A673 (cell line): ENCODE results near the gene ASPDH.

Experiments
- EZH2 ChIP-seq: fragments of 200-600 bp; sonication (generic); IDR thresholded peaks from 2 replicates; pipeline ENCODE4 v1.6.1; 2017; ENCODE audit warnings: borderline replicate concordance, low read depth, mild to moderate bottlenecking, mixed read lengths, antibody characterized with exemption, low read length; ENCODE audit not compliant: poor library complexity, severe bottlenecking
- TF ChIP-seq, protein P1 (sequence below): fragments of 300-800, 200-600 bp; sonication (generic); conservative IDR thresholded peaks from 2 replicates; pipeline ENCODE4 v1.5.1; 2017; ENCODE audit warnings: low read depth, mild to moderate bottlenecking, antibody characterized with exemption, low read length, moderate library complexity, mixed read lengths

- TF ChIP-seq EZH2: no peak
- TF ChIP-seq, protein P1, sequence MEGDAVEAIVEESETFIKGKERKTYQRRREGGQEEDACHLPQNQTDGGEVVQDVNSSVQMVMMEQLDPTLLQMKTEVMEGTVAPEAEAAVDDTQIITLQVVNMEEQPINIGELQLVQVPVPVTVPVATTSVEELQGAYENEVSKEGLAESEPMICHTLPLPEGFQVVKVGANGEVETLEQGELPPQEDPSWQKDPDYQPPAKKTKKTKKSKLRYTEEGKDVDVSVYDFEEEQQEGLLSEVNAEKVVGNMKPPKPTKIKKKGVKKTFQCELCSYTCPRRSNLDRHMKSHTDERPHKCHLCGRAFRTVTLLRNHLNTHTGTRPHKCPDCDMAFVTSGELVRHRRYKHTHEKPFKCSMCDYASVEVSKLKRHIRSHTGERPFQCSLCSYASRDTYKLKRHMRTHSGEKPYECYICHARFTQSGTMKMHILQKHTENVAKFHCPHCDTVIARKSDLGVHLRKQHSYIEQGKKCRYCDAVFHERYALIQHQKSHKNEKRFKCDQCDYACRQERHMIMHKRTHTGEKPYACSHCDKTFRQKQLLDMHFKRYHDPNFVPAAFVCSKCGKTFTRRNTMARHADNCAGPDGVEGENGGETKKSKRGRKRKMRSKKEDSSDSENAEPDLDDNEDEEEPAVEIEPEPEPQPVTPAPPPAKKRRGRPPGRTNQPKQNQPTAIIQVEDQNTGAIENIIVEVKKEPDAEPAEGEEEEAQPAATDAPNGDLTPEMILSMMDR: no peak
These were observed 23.1 kb upstream of the ASPDH start for GRCh38 chr19:50536662-50537305.
